Colonic mucosa (tissue), 4 donors: ENCODE results near the gene CMPK1. TPM values are rescaled to one million over a fixed set of nuclear protein-coding genes. Genes with fewer than 3 reads are reported as not detected.
"Not testable (repeated sequence)": the region's sequence is repeated elsewhere in the genome, so short reads cannot be mapped to it uniquely, and the experiment has no call there.

ENCODE experiments used
- DNase-seq: peaks from one replicate; pipeline ENCODE4 v3.0.0-alpha.2; 2020
- H3K27ac ChIP-seq: fragments of 200-600 bp; one replicate; pipeline ENCODE4 v1.8.0; 2021
- H3K27me3 ChIP-seq: fragments of 200-600 bp; one replicate; pipeline ENCODE4 v1.8.0; 2021
- H3K36me3 ChIP-seq: fragments of 200-600 bp; one replicate; pipeline ENCODE4 v1.8.0; 2021
- H3K4me1 ChIP-seq: fragments of 200-600 bp; one replicate; pipeline ENCODE4 v1.8.0; 2021; ENCODE audit warnings: mild to moderate bottlenecking
- H3K4me3 ChIP-seq: fragments of 200-600 bp; one replicate; pipeline ENCODE4 v1.8.0; 2021
- H3K9ac ChIP-seq, 2 donors: one replicate each; pipeline ENCODE4 v1.7.0; 2013; ENCODE audit warnings: control low read depth in 2 of 2, low read depth in 2 of 2, low read length in 2 of 2
- H3K9me3 ChIP-seq: fragments of 200-600 bp; one replicate; pipeline ENCODE4 v1.8.0; 2021
- CTCF ChIP-seq: fragments of 200-600 bp; IDR thresholded peaks from one replicate; pipeline ENCODE4 v1.8.0; 2022; ENCODE audit warnings: antibody characterized with exemption, mild to moderate bottlenecking
- intact Hi-C: fragments of 100-400 bp; cut with DNase I; formaldehyde crosslinking; loops from one replicate; pipeline ENCODE4 v1.14.1; 2022
- total RNA-seq, 2 donors: library from RNA; stranded (reverse); fragmentation: NEBNext Ultra II Directional in 1 of 2; extraction: Animal tissue kit (Norgen Biotek cat#: 25700) in 1 of 2; gene quantifications; one replicate each; pipeline ENCODE4 v1.2.1, GENCODE V29; 2021
- donor health status: healthy.
- donor health status: DM: no; HTN: no; CAD: no.
- donor health status: DM: no; HTN: no; CAD: no.

The CMPK1 gene, protein sequence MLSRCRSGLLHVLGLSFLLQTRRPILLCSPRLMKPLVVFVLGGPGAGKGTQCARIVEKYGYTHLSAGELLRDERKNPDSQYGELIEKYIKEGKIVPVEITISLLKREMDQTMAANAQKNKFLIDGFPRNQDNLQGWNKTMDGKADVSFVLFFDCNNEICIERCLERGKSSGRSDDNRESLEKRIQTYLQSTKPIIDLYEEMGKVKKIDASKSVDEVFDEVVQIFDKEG
- total RNA-seq, result 100 to 1,000 TPM; 172 to 254 TPM

DNA sequence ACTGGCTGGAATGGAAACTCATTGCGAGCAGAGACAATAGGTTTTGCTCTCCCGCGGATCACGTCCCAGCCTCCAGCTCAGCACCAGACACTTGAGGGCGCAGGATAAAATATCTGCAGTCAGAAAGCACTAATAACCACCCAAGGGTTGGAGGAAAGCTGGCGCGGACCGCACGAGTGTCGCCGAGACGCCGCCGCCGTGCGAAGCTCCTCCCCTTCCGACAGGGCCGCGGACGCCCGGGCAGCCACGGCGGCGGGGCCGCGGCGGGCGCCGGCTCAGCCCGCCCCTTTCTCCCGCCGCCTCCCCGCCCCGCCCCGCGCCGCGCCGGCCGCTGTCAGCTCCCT, at the start of gene CMPK1:
TSS of gene CMPK1 (plus strand) at position 213 of the 344 bp plus-strand sequence. CDS start 156 bp downstream, outside the sequence.
- Histone ChIP-seq H3K9me3 (no peaks in the 10 kb centered on the region), H3K9ac (peak within 1 kb of the TSS; percentile 96 to 98), H3K4me1 (peaks cover 10% of the 10 kb centered on the region), H3K4me3 (peak within 1 kb of the TSS; percentile 67), H3K36me3 (no peaks in the 10 kb centered on the region), H3K27ac (peak within 1 kb of the TSS; percentile 94), H3K27me3 (no peaks in the 10 kb centered on the region)
- DNase-seq, result peak; percentile 87
- no peak for TF ChIP-seq CTCF
- intact Hi-C loops, result loop anchor here (5.0 kb wide), 1 partner anchor 141 kb away; the partner anchor contains the start of gene PDZK1IP1

- H3K9me3 ChIP-seq, H3K4me1 ChIP-seq, DNase-seq, H3K27me3 ChIP-seq, H3K4me3 ChIP-seq, H3K36me3 ChIP-seq, H3K27ac ChIP-seq, H3K9ac ChIP-seq, intact Hi-C loops: not testable (repeated sequence)
These were observed 45.5 kb upstream of the CMPK1 start for GRCh38 chr1:47288116-47288515.

DNA sequence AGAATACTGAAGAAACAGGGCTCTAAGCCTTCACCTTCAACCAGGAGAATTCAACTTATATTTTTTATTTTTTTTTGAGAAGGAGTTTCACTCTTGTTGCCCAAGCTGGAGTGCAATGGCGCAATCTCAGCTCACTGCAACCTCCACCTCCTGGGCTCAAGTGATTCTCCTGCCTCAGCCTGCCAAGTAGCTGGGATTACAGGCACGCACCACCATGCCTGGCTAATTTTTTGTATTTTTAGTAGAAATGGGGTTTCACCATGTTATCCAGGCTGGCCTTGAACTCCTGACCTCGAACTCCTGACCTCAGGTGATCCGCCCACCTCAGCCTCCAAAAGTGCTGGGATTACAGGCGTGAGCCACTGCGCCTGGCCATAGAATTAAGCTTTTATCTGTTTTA, 38.7 kb upstream of the CMPK1 start:
- H3K27ac ChIP-seq, H3K9me3 ChIP-seq: not testable (repeated sequence)

DNA sequence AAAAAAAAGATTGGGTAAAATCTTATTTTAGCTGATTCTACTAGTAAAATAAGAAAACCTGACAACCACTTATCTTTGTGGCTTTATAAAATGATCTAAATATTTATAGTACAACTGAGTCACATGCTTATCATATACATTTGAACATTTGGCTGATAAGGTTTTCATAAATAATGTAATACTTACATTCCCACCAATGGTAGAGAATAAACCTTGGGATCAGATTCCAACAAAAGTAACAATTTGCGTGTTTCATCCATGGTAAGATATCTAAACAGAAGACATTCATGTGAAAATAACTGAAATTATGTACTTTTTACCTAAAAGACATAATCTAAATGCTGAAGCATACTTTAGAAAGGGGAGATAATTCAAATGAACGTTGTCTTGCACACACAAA, 38.0 kb upstream of the CMPK1 start:
- Histone ChIP-seq H3K27ac (no peak overlapping the region), H3K9ac (no peak overlapping the region), H3K4me1 (no peaks in the 10 kb centered on the region), H3K36me3 (no peaks in the 10 kb centered on the region), H3K27me3 (no peaks in the 10 kb centered on the region), H3K9me3 (no peaks in the 10 kb centered on the region), H3K4me3 (no peak overlapping the region)
- no peak for TF ChIP-seq CTCF
- intact Hi-C loops, result no loop called here
- DNase-seq, result no peak

More for the DNA sequence above, 38.7 kb upstream of the CMPK1 start:
- intact Hi-C loops, DNase-seq, H3K27me3 ChIP-seq, H3K9ac ChIP-seq, H3K36me3 ChIP-seq, H3K4me1 ChIP-seq, H3K4me3 ChIP-seq: not testable (repeated sequence)

DNA sequence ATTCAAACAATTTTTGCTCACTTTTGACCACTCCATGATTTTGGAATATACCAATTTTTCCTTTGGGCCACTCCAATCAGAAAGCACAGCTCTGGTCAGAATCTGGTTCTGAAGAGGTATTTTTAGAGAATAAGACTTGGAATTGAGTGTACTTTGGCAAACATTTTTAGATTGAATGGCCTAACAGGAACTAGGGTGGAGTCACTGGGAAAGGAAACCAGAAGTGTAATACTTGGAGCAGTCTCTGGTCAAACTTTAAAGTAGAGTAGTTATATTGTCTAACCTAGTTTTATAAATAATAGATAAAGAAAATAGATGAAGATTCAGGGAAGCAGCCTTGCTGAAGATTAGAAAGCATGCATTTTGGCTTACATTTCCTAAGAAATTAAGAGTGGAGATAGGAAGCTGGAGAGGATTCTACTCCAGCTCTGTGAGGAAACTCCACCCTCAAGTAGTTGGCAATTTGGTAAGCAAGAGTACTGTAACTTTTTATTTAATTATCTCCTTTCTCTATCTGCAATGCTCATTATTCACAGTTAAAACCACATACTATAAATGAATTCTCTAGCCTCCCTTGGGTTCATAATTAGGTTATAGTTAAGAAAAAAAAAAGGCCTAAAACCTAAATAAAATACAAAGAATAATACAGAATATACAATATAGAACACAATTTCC, 35.4 kb upstream of the CMPK1 start:
- Histone ChIP-seq H3K9me3 (no peaks in the 10 kb centered on the region), H3K4me1 (no peaks in the 10 kb centered on the region), H3K27me3 (no peaks in the 10 kb centered on the region), H3K36me3 (peaks cover 6% of the 10 kb centered on the region), H3K27ac (no peak overlapping the region), H3K4me3 (no peak overlapping the region), H3K9ac (no peak overlapping the region)
- TF ChIP-seq CTCF, result no peak
- DNase-seq, result no peak
- intact Hi-C loops, result no loop called here

DNA sequence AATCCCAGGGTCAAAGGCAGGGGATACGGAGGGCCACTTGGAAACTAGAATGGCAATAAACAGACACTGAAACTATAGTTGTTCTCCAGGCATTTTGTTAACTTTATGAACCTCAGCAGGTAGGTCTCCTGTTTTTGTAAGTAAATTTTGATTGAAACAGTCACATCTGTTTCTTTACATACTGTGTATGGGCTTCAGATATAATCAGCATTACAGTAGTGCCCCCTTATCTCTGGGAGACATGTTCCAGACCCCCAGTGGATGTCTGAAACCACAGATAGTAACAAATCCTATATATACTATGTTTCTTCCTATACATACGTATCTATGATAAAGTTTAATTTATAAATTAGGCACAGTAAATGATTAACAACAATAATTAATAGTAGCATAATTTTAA, 31.1 kb upstream of the CMPK1 start:
- no peaks in the 10 kb centered on the region for H3K27me3 ChIP-seq
- H3K4me3 ChIP-seq, result no peak overlapping the region
- H3K36me3 ChIP-seq, result peaks cover 6% of the 10 kb centered on the region
- intact Hi-C loops, result no loop called here
- H3K9ac ChIP-seq, result no peak overlapping the region
- H3K9me3 ChIP-seq, result no peaks in the 10 kb centered on the region
- TF ChIP-seq CTCF, result no peak
- DNase-seq, result no peak
- H3K4me1 ChIP-seq, result no peaks in the 10 kb centered on the region
- H3K27ac ChIP-seq, result no peak overlapping the region
